Measurements from ENCODE around the gene MALAT1. TPM values are rescaled to one million over a fixed set of nuclear protein-coding genes. Genes with fewer than 3 reads are reported as not detected.

The MALAT1 gene
- total RNA-seq, 2 experiments from 2014 or later: 8,046 to 8,888 TPM

DNA sequence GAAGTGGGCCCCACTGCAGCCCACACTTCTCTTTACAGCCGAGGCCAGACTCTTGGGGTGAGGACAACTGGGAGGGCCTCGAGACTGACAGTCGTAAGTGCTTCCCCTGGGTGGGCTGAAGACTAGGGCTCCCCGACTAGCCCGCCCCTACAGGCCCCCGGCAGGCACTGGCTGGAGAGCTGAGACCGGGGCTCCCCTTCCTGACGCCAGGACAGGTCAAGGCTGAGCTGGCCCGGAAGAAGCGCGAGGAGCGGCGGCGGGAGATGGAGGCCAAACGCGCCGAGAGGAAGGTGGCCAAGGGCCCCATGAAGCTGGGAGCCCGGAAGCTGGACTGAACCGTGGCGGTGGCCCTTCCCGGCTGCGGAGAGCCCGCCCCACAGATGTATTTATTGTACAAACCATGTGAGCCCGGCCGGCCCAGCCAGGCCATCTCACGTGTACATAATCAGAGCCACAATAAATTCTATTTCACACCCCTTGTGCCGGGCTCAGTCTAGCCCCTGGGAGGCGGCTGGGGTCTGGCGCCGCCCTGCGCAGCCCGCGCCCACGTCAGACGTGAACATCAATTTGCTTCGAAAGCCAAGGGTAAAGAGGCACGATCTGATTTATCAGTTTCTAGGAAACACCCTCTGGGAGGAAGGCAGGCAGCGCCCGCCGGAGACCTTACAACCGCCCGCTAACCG, 39.5 kb downstream of the MALAT1 start:
- Mint-ChIP-seq H3K9me3 (no peaks in the 10 kb centered on the region), H3K36me3 (peaks cover 7% of the 10 kb centered on the region), H3K27ac (no peak overlapping the region), H3K4me3 (no peak overlapping the region), H3K27me3 (no peaks in the 10 kb centered on the region), H3K4me1 (ENCODE audit: low read depth) (peaks cover 10% of the 10 kb centered on the region)
- no peak for DNase-seq
- CTCF ChIA-PET: interaction anchor here (1.0 to 10.8 kb wide), 3 partner anchors 8 to 55 kb away, joined by 3 to 176 read pairs (median 50); partner anchors contain the start of genes EHBP1L1, FAM89B and ZNRD2
- intact Hi-C loops (cut with micrococcal nuclease): no loop called here
- POLR2A ChIA-PET: interaction anchor here (0.9 to 1.9 kb wide), 2 partner anchors 10 to 13 kb away, joined by 5 to 7 read pairs; partner anchors contain the start of gene SCYL1

DNA sequence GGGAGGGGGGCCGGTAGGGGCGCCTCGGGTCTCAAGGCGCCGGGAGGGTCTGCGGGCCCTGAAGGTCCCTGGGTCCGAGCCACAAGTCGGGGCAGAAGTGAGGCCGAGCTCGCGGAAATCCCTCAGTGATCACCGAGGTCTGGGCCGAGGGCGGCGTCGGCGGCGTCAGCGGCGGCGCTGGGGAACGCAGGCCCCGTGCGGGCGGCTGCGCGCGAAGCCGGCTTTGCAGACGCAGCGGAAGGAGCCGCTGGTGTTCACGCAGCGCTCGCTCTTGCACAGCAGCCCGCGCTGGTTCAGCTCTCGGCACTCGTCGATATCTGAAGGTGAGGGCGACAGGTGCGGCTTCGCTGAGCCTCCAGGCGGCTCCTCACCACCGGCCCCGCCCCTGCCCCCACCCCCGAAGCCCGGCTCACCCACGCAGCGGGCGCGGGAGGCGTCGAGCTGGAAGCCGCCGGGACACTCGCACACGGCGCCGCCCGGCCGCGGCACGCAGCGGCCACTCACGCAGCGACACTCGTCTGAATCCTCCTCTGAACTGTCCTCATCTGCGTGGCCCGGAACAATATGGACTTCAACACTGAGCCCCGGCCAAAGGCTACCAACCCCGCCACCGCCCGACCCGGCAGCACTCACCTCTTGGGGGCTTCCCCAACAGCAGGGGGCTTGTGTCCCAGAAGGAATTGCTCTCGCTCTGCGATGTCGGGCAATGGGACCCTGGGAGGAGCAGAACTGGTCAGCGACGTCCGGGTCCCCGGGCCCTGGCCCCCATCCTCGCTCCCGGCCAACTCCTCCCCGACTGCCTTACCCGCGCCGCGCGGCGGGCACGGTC, 40.3 kb downstream of the MALAT1 start:
- H3K27ac Mint-ChIP-seq: no peak overlapping the region
- intact Hi-C loops (cut with micrococcal nuclease): no loop called here
- H3K4me1 Mint-ChIP-seq (ENCODE audit: low read depth): peaks cover 10% of the 10 kb centered on the region
- no peak for DNase-seq
- ChIA-PET CTCF (interaction anchor here (0.7 to 10.8 kb wide), 13 partner anchors 9 to 114 kb away, joined by 3 to 176 read pairs (median 21); partner anchors contain the start of genes EHBP1L1, FAM89B, KCNK7 and LTBP3), POLR2A (interaction anchor here (0.9 to 3.3 kb wide), 7 partner anchors 11 to 116 kb away, joined by 3 to 17 read pairs (median 5); partner anchors contain the start of genes EHBP1L1, FAM89B, NEAT1 and SCYL1)
- no peak overlapping the region for H3K4me3 Mint-ChIP-seq
- no peaks in the 10 kb centered on the region for H3K27me3 Mint-ChIP-seq
- H3K36me3 Mint-ChIP-seq: peaks cover 11% of the 10 kb centered on the region
- H3K9me3 Mint-ChIP-seq: no peaks in the 10 kb centered on the region

DNA sequence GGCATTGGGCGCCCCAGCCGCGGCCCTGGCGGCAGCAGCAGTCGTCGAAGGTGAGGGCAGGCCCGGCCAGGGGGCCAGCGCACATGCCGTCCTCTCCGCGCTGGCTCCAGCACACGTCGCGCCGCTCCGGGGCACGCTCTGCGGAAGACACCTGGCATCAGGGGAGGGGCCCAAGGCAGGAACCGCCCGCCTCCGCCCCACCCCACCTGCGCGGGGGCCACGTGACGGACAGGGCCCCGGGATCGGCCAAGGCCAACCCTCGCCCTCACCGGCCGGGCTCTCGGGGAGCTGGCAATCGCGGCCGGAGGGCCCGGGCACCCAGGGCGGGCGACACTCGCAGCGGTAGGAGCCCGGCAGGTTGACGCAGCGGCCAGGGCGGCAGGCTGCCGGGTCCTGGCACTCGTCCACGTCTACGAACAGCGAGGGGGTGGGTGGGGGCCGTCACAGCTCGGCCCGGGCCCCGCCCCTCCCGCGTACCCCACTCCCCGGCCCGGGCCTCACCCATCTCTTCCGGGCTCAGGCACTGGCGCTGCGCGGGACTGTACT, 41.0 kb downstream of the MALAT1 start:
- CTCF ChIA-PET: interaction anchor here (0.6 to 10.8 kb wide), 21 partner anchors 9 to 152 kb away, joined by 3 to 176 read pairs (median 9); partner anchors contain the start of genes EHBP1L1, FAM89B, FRMD8 and KCNK7
- no peak for DNase-seq
- Mint-ChIP-seq H3K36me3 (peaks cover 12% of the 10 kb centered on the region), H3K9me3 (no peaks in the 10 kb centered on the region), H3K27ac (peak overlapping the region; percentile 87), H3K27me3 (no peaks in the 10 kb centered on the region), H3K4me1 (ENCODE audit: low read depth) (peaks cover 13% of the 10 kb centered on the region), H3K4me3 (peak overlapping the region; percentile 79)
- intact Hi-C loops (cut with micrococcal nuclease): loop anchor here (1.0 to 2.0 kb wide), 5 partner anchors 17 to 74 kb away; partner anchors contain the start of genes MAP3K11 and ZNRD2
- POLR2A ChIA-PET: interaction anchor here (0.8 to 3.3 kb wide), 13 partner anchors 13 to 117 kb away, joined by 3 to 17 read pairs (median 6); partner anchors contain the start of genes EHBP1L1, FAM89B, MALAT1 and NEAT1

DNA sequence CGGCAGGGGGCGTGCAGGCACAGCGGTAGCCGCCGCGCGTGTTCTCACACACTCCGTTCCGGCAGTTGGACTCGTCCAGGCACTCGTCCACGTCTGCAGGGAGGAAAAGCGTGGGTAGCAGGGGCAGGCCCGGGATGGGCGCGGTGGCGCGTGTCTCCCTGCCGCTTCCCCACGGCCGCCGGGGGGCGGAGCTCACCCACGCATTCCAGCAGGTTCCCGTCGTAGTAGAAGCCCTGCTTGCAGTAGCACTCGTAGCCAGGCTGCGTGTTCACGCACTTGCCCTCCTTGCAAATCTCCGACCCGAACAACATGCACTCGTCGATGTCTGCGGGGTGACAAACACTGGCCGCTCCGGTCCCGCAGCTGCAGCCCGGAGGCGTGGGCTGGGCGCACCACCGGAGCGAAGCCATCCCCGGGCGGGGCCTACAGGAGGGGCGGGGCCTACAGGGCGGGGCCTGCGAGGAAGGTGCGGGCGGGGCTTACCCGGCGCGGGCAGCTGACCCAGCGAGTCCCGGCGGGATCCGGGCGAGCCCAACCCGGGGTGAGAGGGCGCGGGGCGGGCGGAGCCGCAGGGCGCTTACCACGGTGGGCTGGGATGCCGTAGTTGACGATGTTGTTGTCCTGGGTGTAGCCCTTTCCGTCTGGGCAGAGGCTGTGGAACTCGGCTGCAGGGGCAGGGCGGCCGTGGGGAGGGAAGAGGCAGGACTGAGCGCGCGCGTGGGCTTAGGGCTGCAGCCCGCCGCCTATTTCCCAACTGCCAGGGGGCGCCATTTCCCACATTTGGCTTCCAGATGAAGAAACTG, 41.6 kb downstream of the MALAT1 start:
- H3K4me3 Mint-ChIP-seq: peak overlapping the region; percentile 79
- peak; percentile 94 for DNase-seq
- peak overlapping the region; percentile 87 for H3K27ac Mint-ChIP-seq
- peaks cover 12% of the 10 kb centered on the region for H3K36me3 Mint-ChIP-seq
- H3K9me3 Mint-ChIP-seq: no peaks in the 10 kb centered on the region
- intact Hi-C loops (cut with micrococcal nuclease): loop anchor here (1.0 to 2.0 kb wide), 5 partner anchors 16 to 74 kb away; partner anchors contain the start of genes MAP3K11 and ZNRD2
- no peaks in the 10 kb centered on the region for H3K27me3 Mint-ChIP-seq
- ChIA-PET POLR2A (interaction anchor here (0.8 to 3.3 kb wide), 14 partner anchors 12 to 117 kb away, joined by 3 to 17 read pairs (median 6); partner anchors contain the start of genes EHBP1L1, FAM89B, MALAT1 and NEAT1), CTCF (interaction anchor here (0.6 to 10.8 kb wide), 28 partner anchors 8 to 186 kb away, joined by 3 to 176 read pairs (median 6); partner anchors contain the start of genes EHBP1L1, FAM89B, FRMD8 and KCNK7)
- peaks cover 20% of the 10 kb centered on the region for H3K4me1 Mint-ChIP-seq (ENCODE audit: low read depth)

DNA sequence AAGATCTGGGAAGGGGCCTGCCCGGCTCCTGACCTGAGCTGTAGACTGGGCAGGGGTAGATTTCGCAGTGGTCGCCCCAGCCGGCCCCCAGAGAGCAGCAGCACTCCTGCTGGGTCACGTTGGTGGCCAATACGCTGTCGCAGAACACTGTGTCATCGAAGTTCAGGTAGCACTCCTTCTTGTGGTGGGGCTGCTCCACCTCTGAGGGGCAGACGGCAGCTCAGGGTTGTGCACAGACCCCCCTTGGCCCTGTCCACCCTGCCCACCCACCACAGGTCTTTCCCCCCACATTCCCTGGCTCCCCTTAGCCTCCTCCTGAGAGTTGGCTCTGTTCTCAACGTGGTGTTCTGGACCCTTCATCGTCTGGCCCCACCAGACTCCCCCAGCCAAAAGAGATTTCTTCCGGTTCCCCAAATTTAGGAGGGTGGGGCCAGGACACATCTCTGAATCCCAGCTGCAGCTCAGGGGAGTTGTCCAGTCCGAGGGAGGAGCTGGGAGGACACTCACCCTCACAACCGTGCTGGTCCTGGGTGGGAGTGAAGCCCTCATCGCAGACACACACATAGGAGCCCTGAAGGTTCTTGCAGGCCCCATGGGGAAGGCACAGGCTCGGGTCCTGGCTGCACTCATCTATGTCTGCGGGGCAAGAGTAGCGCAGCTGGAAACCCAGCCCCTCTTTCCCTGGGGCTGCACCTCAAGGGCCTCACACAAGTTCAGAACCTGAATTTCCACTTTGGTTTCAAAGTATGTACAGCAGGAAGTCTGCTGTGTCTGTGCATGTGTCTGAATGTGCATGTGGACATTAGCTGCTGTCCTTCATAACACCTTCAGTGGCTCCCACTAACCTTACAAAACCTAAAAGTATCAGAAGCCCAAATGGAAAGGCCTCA, 42.5 kb downstream of the MALAT1 start:
- peaks cover 27% of the 10 kb centered on the region for H3K4me1 Mint-ChIP-seq (ENCODE audit: low read depth)
- no peaks in the 10 kb centered on the region for H3K9me3 Mint-ChIP-seq
- DNase-seq: no peak
- peak overlapping the region; percentile 79 for H3K4me3 Mint-ChIP-seq
- H3K36me3 Mint-ChIP-seq: peaks cover 10% of the 10 kb centered on the region
- H3K27me3 Mint-ChIP-seq: no peaks in the 10 kb centered on the region
- intact Hi-C loops (cut with micrococcal nuclease): loop anchor here (2.0 kb wide), 1 partner anchor 15 kb away; no protein-coding TSS in a partner anchor
- ChIA-PET POLR2A (interaction anchor here (0.7 to 3.3 kb wide), 10 partner anchors 12 to 354 kb away, joined by 3 to 17 read pairs (median 6); partner anchors contain the start of genes FAM89B, NEAT1, PCNX3 and ZNRD2), CTCF (interaction anchor here (0.7 to 10.8 kb wide), 27 partner anchors 7 to 211 kb away, joined by 3 to 176 read pairs (median 5); partner anchors contain the start of genes EHBP1L1, FAM89B, FRMD8 and LTBP3)
- H3K27ac Mint-ChIP-seq: peak overlapping the region; percentile 87

DNA sequence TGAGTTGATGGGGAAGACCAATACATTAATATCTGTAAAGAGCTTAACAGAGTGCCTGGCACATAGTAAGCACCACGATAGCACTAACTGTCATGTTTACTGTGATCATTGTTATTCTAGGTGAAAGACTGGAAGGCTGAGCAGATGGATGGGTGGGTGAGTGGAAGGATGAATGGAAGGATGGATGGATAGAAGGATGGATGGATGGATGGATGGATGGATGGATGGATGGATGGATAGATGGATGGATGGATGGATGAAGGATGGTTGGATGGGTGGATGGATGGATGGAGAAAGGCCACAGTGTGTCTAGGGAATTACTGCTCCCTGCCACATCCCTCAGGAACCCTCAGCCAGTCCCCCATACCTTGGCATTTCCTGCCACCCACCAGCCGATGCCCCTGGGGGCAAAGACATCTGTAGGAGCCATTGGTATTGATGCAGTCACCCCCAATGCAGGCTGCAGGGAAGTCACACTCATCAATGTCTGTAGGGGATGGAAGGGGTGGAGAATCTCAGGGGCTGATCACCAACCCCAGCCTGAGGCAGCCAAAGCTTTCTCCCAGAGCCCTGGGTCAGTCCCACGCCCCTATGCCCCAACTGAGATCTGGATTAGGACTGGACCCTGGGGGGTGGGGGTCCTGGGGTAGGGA, 44.0 kb downstream of the MALAT1 start:
- peaks cover 8% of the 10 kb centered on the region for H3K36me3 Mint-ChIP-seq
- intact Hi-C loops (cut with micrococcal nuclease): no loop called here
- H3K4me3 Mint-ChIP-seq: no peak overlapping the region
- peak overlapping the region; percentile 4 for H3K27ac Mint-ChIP-seq
- H3K27me3 Mint-ChIP-seq: no peaks in the 10 kb centered on the region
- POLR2A ChIA-PET: interaction anchor here (0.9 to 3.3 kb wide), 2 partner anchors 30 to 72 kb away, joined by 3 to 17 read pairs; partner anchors contain the start of gene FAM89B
- CTCF ChIA-PET: interaction anchor here (3.2 to 10.8 kb wide), 5 partner anchors 9 to 51 kb away, joined by 31 to 176 read pairs (median 50); partner anchors contain the start of genes EHBP1L1, FAM89B and ZNRD2
- no peaks in the 10 kb centered on the region for H3K9me3 Mint-ChIP-seq
- peaks cover 37% of the 10 kb centered on the region for H3K4me1 Mint-ChIP-seq (ENCODE audit: low read depth)
- no peak for DNase-seq

DNA sequence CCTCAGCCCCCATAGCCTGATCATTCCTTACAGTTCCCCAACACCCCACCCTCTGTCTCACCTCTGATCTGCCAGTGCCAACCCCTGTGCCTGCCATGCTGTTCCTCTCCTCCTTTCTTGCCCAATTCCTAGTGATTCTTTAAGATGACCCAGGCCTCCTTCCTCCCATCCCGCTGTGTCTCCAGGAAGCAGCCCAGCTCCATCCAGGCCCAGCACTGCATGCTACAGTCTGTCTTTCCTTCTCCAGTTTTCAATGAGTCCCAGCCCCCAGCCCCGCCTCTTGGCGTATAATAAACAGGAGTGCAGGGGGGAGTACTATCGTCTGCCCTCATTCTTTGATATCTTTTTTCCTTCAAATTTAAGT, 47.0 kb downstream of the MALAT1 start:
- Mint-ChIP-seq H3K36me3 (peaks cover 10% of the 10 kb centered on the region), H3K27me3 (no peaks in the 10 kb centered on the region), H3K4me3 (peak overlapping the region; percentile 77), H3K4me1 (ENCODE audit: low read depth) (peaks cover 50% of the 10 kb centered on the region), H3K9me3 (no peaks in the 10 kb centered on the region), H3K27ac (peak overlapping the region; percentile 88)
- ChIA-PET CTCF (interaction anchor here (2.3 to 10.8 kb wide), 2 partner anchors 28 to 42 kb away, joined by 8 to 176 read pairs; partner anchors contain the start of genes EHBP1L1, FAM89B and ZNRD2), POLR2A (interaction anchor here (0.6 to 0.9 kb wide), 2 partner anchors 25 to 41 kb away, joined by 3 read pairs; partner anchors contain the start of gene ZNRD2)
- intact Hi-C loops (cut with micrococcal nuclease): loop anchor here (1.0 kb wide), 2 partner anchors 11 to 24 kb away; partner anchors contain the start of gene ZNRD2
- DNase-seq: no peak

DNA sequence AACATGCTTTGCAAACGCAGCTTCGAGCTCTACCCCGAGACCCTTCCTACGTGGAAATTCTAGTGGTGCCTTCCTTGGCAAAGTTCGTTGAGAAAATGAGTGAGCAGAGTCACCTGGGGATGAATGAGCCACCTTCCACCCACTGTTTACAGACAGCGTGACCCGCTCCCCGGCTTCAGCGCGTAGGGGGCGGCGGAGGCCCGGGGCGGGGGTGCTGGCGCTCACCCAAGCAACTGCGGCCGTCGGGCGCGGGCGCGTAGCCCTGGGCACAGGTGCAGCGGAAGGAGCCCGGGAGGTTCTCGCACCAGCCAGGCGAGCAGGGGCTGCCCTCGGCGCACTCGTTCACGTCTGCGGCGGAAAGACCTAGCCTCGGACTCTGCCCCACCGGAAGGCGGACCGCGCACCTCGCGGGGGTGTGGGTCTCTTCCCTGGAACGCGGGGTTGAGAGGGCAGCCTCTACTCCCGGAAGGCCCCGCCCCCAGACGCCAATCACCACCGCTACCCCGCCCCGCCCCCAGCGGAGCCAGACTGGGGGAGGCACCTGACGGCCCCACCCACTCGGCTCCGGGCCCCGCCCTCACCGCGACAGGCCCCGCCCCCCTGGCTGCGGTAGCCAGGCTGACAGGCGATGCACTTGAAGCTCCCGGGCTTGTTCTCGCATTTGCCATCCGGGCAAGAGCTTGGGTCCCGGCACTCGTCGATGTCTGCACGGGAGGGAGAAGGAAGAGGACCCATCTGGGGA, 47.5 kb downstream of the MALAT1 start:
- Mint-ChIP-seq H3K27ac (peak overlapping the region; percentile 88), H3K36me3 (peaks cover 12% of the 10 kb centered on the region), H3K9me3 (no peaks in the 10 kb centered on the region), H3K4me1 (ENCODE audit: low read depth) (peaks cover 47% of the 10 kb centered on the region), H3K27me3 (no peaks in the 10 kb centered on the region), H3K4me3 (peak overlapping the region; percentile 77)
- ChIA-PET POLR2A (interaction anchor here (0.6 to 1.0 kb wide), 7 partner anchors 11 to 41 kb away, joined by 3 to 5 read pairs (median 3); partner anchors contain the start of genes EHBP1L1 and ZNRD2), CTCF (interaction anchor here (1.0 to 10.8 kb wide), 5 partner anchors 9 to 42 kb away, joined by 3 to 176 read pairs (median 5); partner anchors contain the start of genes EHBP1L1, FAM89B and ZNRD2)
- peak; percentile 99 for DNase-seq
- intact Hi-C loops (cut with micrococcal nuclease): loop anchor here (1.0 kb wide), 2 partner anchors 11 to 24 kb away; partner anchors contain the start of gene ZNRD2
